K562 (cell line): ENCODE data around the gene SRD5A2. TPM values are rescaled to one million over a fixed set of nuclear protein-coding genes. Genes with fewer than 3 reads are reported as not detected.

Experiments
- ATAC-seq: fragments of 200-7000 bp; cut with Tn5 transposase; 3 replicates; pipeline ENCODE4 v1.9.1; 2020; ENCODE audit warnings: moderate library complexity
- BruUV-seq: library from RNA; stranded (reverse); fragments of 400-500 nt; replicated peaks from 2 replicates; lab custom pipeline; 2021; lab: Mats Ljungman, UMichigan
- CTCF ChIA-PET: fragments of 300-600 bp; formaldehyde crosslinking; extraction: SDS; loops from one replicate; lab custom pipeline; 2021; ENCODE audit warnings: low intra/inter-chr PET ratio; lab: Yijun Ruan, JAX
- POLR2A ChIA-PET: fragments of 300-600, 350-650 bp; sonication (Branson Sonifier 250); formaldehyde crosslinking; extraction: SDS; loops from one replicate; lab custom pipeline; 2021; ENCODE audit warnings: antibody characterized with exemption, inconsistent platforms; lab: Yijun Ruan, JAX
- DNase-seq, 4 experiments: peaks; one replicate each; pipeline versions ENCODE4 v3.0.0 to v3.0.0-alpha.2; 2011 to 2018; ENCODE audit warnings: low spot score in 3 of 4, mixed read lengths in 3 of 4; ENCODE audit errors: extremely low read depth in 1 of 4
- FAIRE-seq: peaks from 2 replicates; lab custom pipeline; 2011; peaks lifted over from hg19 to GRCh38; lab: Jason Lieb, UNC
- H2AFZ ChIP-seq: 2 replicates; pipeline ENCODE4 v1.6.0; 2011; ENCODE audit warnings: low read depth, low read length, control low read depth, inconsistent platforms
- H3K27ac ChIP-seq: fragments of 200-600 bp; 3 replicates; pipeline ENCODE4 v1.8.0; 2011; ENCODE audit warnings: low read depth, mild to moderate bottlenecking, control low read depth, inconsistent platforms, low read length, moderate library complexity, mixed read lengths; ENCODE audit errors: extremely low read depth
- H3K27me3 ChIP-seq, 2 experiments: fragments of 300-600 bp in 1 of 2; 2 replicates in 1 of 2; 3 replicates in 1 of 2; pipeline versions ENCODE4 v1.6.0 to v1.8.0; 2011; ENCODE audit warnings: inconsistent platforms in 2 of 2, low read length in 2 of 2, mild to moderate bottlenecking in 1 of 2, mixed read lengths in 1 of 2, moderate library complexity in 1 of 2; ENCODE audit not compliant: control insufficient read depth in 2 of 2, insufficient read depth in 2 of 2
- H3K36me3 ChIP-seq: fragments of 300-600 bp; 3 replicates; pipeline ENCODE4 v1.8.0; 2011; ENCODE audit warnings: mild to moderate bottlenecking, low read length, inconsistent platforms; ENCODE audit not compliant: control insufficient read depth, insufficient read depth
- H3K4me1 ChIP-seq, 2 experiments: fragments of 200-600 bp in 1 of 2; replicated peaks in 1 of 2; 2 replicates in 1 of 2; 3 replicates in 1 of 2; pipeline versions ENCODE4 v1.5.1 to v1.8.0; 2011; ENCODE audit warnings: inconsistent platforms in 2 of 2, low read length in 2 of 2, mild to moderate bottlenecking in 1 of 2, mixed read lengths in 1 of 2, moderate library complexity in 1 of 2; ENCODE audit not compliant: control insufficient read depth in 2 of 2, insufficient read depth in 2 of 2
- H3K4me2 ChIP-seq: 2 replicates; pipeline ENCODE4 v1.6.1; 2011; ENCODE audit warnings: low read length, control low read depth, inconsistent platforms, mixed read lengths; ENCODE audit not compliant: insufficient read depth
- H3K4me3 ChIP-seq: fragments of 200-600 bp; sonication (generic), shearing (Covaris generic); 2 replicates; pipeline ENCODE4 v1.5.1; 2016; ENCODE audit warnings: control low read depth, inconsistent platforms
- H3K79me2 ChIP-seq: fragments of 200-600 bp; 3 replicates; pipeline ENCODE4 v1.8.0; 2011; ENCODE audit warnings: low read length, inconsistent platforms; ENCODE audit not compliant: control insufficient read depth, insufficient read depth
- H3K9ac ChIP-seq, 2 experiments: 2 replicates each; pipeline versions ENCODE4 v1.6.0 to v1.6.1; 2011; ENCODE audit warnings: low read depth in 2 of 2, low read length in 2 of 2, control low read depth in 1 of 2, inconsistent platforms in 1 of 2, mild to moderate bottlenecking in 1 of 2, mixed read lengths in 1 of 2; ENCODE audit not compliant: insufficient read depth in 1 of 2
- H3K9me1 ChIP-seq: one replicate; pipeline ENCODE4 v1.6.0; 2011; ENCODE audit warnings: inconsistent platforms, mild to moderate bottlenecking, low read length, moderate library complexity; ENCODE audit not compliant: control insufficient read depth, insufficient read depth
- H3K9me3 ChIP-seq: replicated peaks from 2 replicates; pipeline ENCODE4 v1.5.1; 2011; ENCODE audit warnings: low read depth, low read length, inconsistent platforms; ENCODE audit not compliant: control insufficient read depth, insufficient read depth
- H4K20me1 ChIP-seq: replicated peaks from 2 replicates; pipeline ENCODE4 v1.6.1; 2011; ENCODE audit warnings: low read length, inconsistent platforms, mixed read lengths; ENCODE audit not compliant: control insufficient read depth, insufficient read depth
- CHCHD3 ChIP-seq: fragments of 250-450 bp; sonication (Bioruptor Pico); IDR thresholded peaks from 2 replicates; pipeline ENCODE4 v2.1.2; 2022; ENCODE audit warnings: mild to moderate bottlenecking
- WGBS: fragments of 100-300 bp; shearing (Covaris generic); methylation state at CpG from one replicate; pipeline ENCODE4 v1.1.6; 2016; ENCODE audit warnings: low coverage, mixed read lengths; ENCODE audit not compliant: insufficient coverage; ENCODE audit errors: missing lambda C conversion rate; 5-methylcytosine and 5-hydroxymethylcytosine counted together
- in situ Hi-C: fragments of 300-500 bp; cut with MboI; formaldehyde crosslinking; loops from 4 replicates; pipeline ENCODE4 v1.15.0; 2018; ENCODE audit warnings: inconsistent platforms, mixed read lengths
- intact Hi-C: fragments of 100-400 bp; cut with micrococcal nuclease; formaldehyde crosslinking; loops from 2 replicates; pipeline ENCODE4 v1.14.2; 2022
- polyA plus RNA-seq, 8 experiments: library from polyadenylated mRNA; depleted of rRNA in 4 of 8; stranded (reverse) in 5 of 8; unstranded in 3 of 8; fragments of >200 nt; fragmentation: Nextera tagmentation in 2 of 8; fragmentation: Illumina TruSeq in 1 of 8; extraction: Ambion mirVana in 2 of 8; extraction: Trizol in 1 of 8; gene quantifications; 2 replicates each; pipeline versions ENCODE4 v1.2.1 to v1.2.3, GENCODE V29; 2011 to 2014; ENCODE audit warnings: inconsistent platforms in 1 of 8, missing spikeins in 1 of 8
- total RNA-seq, 7 experiments: library from RNA; depleted of rRNA in 6 of 7; stranded (reverse); fragments of >200 nt in 6 of 7; fragmentation: Illumina TruSeq in 2 of 7; extraction: Trizol in 2 of 7; gene quantifications; 2 replicates each; pipeline versions ENCODE4 v1.2.1 to v1.2.3, GENCODE V29; 2011 to 2021; ENCODE audit warnings: low replicate concordance in 1 of 7
- TF ChIP-seq, protein P1 (sequence below): fragments of 250-450 bp; sonication (Bioruptor Pico); IDR thresholded peaks from 2 replicates; pipeline ENCODE4 v1.5.0; 2021; ENCODE audit warnings: mild to moderate bottlenecking, moderate library complexity

SRD5A2 gene
- total and polyA plus RNA-seq, 9 of the 15 experiments (the other 6 are each of a cell fraction or from before 2014, with no cell fraction given), result 0.03 TPM; not detected in 8

DNA sequence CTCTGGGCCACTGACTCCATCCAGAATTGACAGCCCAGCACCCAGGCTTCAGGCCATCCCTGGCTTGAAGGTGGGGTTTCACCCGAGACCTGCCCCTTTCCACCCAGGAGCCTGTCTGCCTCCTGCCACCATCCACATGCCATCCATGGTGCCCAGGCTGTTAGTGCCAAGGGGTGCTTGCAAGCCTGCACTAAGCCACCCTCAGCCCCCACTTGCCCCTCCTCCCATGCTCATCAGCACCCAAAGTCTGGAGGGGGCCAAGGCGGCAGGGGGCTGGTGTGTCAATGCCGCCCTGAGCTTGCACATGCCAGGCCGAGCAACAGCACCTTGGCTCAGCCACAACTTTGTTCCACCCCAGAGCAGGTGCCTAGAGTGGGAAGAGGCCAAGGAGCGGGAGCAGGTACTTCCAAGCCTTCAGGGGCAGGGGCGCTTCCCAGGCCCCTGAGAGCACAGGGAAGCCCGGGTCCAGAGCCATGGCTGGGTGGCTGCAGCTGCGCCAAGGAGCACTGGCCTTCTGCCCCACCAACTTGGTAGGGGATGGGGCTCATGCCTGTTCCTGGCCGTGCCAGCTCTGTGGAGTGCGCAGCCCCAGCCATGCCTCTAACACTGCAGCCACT is 12.0 kb downstream of the SRD5A2 start:
- Histone ChIP-seq H4K20me1 (no peaks in the 10 kb centered on the region), H3K79me2 (no peaks in the 10 kb centered on the region), H3K4me1 (no peaks in the 10 kb centered on the region), H3K27ac (no peak overlapping the region), H3K36me3 (no peaks in the 10 kb centered on the region), H3K27me3 (no peaks in the 10 kb centered on the region), H3K4me3 (no peak overlapping the region), H3K4me2 (no peak overlapping the region), H3K9me3 (no peaks in the 10 kb centered on the region), H3K9me1 (no peaks in the 10 kb centered on the region)
- no peak for FAIRE-seq
- ChIA-PET POLR2A (no interaction called here), CTCF (no interaction called here)
- in situ Hi-C loops, result no loop called here
- BruUV-seq, result no TSS peak
- TF ChIP-seq, protein P1, sequence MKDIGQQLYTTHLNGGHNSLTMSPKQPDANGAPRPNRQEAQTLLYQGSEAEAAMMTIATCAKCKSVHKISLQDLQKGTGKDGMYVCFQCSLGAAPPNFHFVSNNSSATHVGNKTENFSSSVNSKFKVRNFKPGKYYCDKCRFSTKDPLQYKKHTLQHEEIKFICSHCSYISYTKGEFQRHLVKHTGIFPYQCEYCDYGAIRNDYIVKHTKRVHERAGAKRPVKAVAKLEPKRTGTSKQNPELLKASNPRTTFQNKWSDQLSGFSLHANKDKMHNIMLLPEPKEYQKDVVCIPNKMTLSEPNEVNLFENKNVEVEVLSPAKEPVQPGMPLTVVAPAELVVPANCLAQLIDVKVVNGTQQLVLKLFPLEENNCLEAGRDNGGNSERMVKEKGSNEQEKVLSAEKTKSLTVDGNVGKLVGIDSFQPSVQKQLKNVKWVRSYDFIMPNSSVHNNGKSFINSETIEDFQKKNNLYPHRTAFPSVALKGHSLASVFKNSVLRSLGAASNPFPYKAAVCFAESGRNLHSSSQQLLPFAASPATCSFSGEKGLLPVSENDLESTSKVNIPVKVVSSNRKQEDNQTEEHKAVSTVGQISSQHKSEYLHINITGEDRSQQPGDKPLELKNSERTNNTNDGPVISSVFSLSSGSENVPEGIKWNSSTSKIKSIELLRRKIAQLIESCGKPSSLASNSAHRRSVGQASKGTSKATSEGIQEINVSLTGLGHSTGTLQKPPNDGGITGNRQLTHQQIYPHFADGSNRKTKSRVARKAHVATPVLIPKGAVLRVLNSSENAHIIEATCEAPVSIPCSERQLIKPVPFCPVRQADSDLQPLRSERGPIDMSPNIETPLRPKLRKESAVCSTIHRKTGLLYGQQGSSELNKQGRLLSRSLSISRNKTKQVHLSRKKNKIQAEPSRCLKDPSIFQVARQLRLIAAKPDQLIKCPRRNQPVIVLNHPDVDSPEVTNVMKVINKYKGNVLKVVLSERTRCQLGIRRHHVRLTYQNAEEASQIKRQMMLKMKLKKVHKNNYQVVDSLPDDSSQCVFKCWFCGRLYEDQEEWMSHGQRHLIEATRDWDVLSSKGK, result no peak
- TF ChIP-seq CHCHD3 (CRISPR knock-in tag), result no peak
- TF ChIP-seq, all 486 proteins: peak for 0
- ATAC-seq (no peak), DNase-seq (no peak)
- Histone ChIP-seq H3K9ac (no peak overlapping the region), H2AFZ (no peak overlapping the region)
- intact Hi-C loops, result no loop called here
- 3% methylated on average over 10 of the region's 10 CpGs for whole genome bisulfite sequencing
